GM19468 (cell line): Measurements from ENCODE around the gene EGLN3.

Experiments
- ATAC-seq: cut with Tn5 transposase; IDR thresholded peaks from one replicate; pipeline ENCODE4 v1.9.1; 2021; ENCODE audit warnings: mild to moderate bottlenecking, moderate library complexity, moderate number of reproducible peaks; ENCODE audit not compliant: unreplicated experiment; ENCODE audit errors: extremely low read depth

EGLN3 gene

DNA sequence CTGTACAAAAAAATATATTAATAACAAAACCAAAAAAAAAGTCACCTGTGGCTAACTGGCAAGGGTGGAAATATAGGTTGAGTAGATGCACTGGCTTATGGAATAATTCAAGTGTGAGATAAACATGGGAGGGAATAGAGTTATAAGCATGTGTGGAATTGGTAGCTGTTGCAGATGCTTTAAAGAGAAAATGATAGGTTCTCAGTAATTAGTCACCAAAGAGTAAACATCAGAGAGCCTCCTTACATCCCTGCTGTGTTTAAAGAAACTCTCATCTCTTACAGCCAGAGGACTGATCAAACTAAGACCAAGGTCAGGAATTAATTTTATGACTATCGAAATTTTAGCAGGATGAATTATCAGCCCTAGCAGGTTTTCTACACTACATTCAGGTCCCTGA, 70.5 kb downstream of the EGLN3 start:
- no peak for ATAC-seq

DNA sequence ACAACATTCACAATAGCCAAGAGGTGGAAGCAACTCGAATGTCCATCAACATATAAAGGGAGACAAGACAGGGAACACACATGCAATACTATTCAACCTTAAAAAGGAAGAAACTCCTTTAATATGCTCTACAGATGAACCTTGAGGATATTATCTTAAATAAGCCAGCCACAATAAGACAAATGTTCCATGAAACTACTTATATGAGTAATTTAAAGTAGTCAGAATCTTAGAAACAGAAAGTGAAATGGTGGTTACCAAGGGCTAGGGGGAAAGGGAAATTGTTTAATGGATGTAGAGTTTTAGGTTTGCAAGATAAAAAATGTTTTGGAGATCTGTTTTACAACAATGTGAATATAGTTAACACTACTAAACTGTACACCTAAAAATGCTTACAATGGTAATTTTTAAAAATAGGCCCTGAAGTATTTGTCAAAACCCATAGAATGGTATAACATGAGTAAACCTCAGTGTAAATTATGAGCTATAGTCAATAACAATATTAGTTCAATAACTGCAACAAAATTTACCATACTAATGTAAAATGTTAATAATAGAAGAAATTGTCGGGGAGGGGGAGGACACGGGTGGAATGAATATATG, 71.1 kb downstream of the EGLN3 start:
- no peak for ATAC-seq

DNA sequence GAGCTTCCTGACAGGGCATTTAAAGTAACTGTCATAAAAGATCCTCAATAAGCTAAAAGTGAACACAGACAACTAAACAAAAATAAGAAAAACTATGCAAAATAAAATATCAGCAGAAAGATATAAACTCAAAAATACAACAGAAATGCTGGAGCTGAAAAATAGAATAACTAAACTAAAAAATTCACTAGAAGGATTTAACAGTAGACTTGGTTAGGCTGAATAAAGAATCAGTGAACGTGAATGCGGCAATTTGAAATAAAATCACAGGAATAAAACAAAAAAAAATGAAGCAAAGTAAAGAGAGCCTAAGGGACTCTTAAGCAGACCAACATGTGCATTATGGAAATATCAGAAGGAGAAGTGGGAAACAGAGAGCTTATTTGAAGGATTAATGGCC, 74.6 kb downstream of the EGLN3 start:
- ATAC-seq, result no peak
